Left lobe of liver (tissue), 2 donors: ENCODE measurements around the gene NR2C2. TPM values are rescaled to one million over a fixed set of nuclear protein-coding genes. Genes with fewer than 3 reads are reported as not detected.
"Not testable (repeated sequence)": the region's sequence is repeated elsewhere in the genome, so short reads cannot be mapped to it uniquely, and the experiment has no call there.

ENCODE experiments used
- ATAC-seq: fragments of 200-7000 bp; cut with Tn5 transposase; one replicate; pipeline ENCODE4 v1.9.1; 2020; ENCODE audit warnings: mild to moderate bottlenecking, moderate library complexity
- DNase-seq: peaks from one replicate; pipeline ENCODE4 v3.0.0-alpha.2; 2020; ENCODE audit warnings: low spot score
- total RNA-seq: library from RNA; stranded (reverse); gene quantifications from one replicate; pipeline ENCODE4 v1.2.1, GENCODE V29; 2021
- donor health status: DM: no; HTN: no; CAD: no; lungs with moderate emphysema.
- donor health status: DM: no; HTN: yes; CAD: no.

NR2C2 gene
- total RNA-seq, 1 donor from 2014 or later, result 14.2 TPM

DNA sequence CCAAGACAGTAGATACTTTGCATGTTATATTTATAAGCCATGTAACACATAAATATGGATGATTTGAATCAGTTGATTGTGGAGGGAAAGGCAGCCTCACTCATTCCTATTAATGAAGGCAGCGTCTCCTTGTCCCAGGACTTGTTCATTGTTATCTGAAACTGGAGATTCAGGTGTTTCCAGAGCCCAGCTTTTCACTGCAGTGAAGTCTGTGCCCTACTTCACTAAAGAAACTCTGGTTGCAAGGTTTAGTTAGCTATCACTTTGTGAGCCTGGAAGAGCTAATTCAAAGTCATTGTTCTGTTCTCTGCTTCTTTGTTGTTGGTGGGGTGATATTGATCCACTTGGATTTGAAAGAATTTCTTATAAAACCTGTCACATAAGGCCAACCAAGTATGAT is 9.8 kb downstream of the NR2C2 start:
- no peak for ATAC-seq

DNA sequence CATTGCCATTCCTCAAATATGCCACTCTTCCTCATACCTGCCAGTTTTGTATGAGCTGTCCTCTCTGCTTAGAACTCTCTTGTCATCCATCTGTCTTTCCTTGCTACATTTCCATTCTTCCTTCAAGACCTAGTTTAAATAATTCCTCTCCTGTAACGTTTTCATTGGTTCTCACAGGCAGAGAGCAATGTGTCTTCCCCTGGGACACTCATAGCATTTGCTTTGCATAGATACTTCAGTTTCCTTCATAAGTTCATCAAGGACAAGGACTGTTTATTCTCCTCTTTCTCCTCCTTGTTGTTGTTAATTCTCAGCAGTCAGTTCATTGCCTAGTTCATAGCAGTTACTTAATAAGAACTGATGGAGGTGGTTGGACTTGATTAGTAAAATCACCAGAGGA is 10.5 kb downstream of the NR2C2 start:
- DNase-seq (no peak), ATAC-seq (no peak)

More for the DNA sequence above, 9.8 kb downstream of the NR2C2 start:
- no peak for DNase-seq

- no peak for DNase-seq
- ATAC-seq, result no peak
Observed at GRCh38 chr3:14959359-14959943, 12.1 kb downstream of the NR2C2 start.

DNA sequence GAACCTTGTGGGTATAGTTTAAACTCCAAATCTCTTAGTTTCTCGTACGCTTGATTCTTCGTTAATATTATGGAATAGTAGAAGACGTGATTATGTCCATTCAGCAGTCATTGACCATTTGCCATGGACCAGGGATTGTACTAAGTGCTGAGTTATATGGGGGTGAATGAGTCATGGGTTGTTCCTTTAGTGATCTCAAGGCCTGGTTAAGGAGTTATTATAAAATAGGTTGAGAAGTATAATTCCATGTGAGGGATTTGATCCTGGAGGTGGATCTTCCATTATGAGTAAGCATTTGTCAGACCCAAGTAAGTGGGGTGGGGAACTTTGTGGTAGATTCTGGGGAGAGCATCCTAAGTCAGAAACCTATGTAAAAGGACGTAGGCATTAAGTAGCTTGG is 15.4 kb downstream of the NR2C2 start:
- DNase-seq, result no peak
- ATAC-seq, result no peak

- ATAC-seq, result no peak
- no peak for DNase-seq
Observed at GRCh38 chr3:14967285-14967684, 19.9 kb downstream of the NR2C2 start.

GRCh38 chr3:14969671-14970070 is 22.3 kb downstream of the NR2C2 start:
- DNase-seq (no peak), ATAC-seq (no peak)

DNA sequence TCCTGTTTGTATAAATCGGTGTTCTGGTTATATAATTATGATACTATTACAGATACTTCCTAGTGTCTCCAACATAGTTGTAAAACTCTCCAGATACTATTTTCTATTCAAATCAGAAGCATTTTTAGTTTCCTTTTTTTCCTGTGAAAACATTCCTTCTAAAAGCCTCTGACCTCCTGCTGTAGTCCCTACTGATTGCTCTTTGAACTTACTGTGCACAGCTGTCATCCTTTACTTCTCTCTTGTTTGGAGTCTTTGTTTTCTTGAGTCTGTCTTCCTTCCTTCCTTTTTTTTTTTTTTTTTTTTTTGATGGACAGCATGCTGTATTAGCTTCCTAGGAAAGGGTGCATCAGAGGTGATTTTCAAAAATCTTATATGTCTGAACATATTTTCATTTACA is 28.9 kb downstream of the NR2C2 start:
- ATAC-seq (no peak), DNase-seq (no peak)

GRCh38 chr3:14980689-14981088 is 33.3 kb downstream of the NR2C2 start:
- ATAC-seq (no peak), DNase-seq (no peak)

DNA sequence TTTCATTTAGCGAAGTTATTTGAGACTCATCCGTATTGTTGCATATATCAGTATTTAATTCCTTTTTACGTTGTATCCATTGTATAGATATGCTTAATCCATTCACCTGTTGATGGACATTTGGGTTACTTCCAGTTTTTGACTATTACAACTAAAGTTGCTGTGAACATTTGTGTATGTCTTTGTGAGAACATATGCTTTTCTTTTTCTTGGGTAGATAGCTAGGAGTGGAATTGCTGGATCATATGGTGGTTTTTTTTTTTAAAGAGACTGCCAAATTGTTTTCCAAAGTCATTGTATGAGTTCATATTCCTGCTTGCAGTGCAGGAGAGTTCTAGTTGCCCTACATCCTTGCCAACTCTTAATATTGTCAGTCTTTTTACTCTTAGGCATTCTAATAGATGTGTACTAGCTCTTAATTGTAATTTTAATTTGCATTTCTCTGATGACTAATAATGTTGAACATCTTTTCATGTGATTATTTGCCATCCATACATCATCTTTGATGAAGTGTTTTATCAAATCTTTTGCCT is 37.3 kb downstream of the NR2C2 start:
- no peak for DNase-seq
- no peak for ATAC-seq

GRCh38 chr3:14988988-14989394 is 41.6 kb downstream of the NR2C2 start:
- DNase-seq (no peak), ATAC-seq (no peak)

DNA sequence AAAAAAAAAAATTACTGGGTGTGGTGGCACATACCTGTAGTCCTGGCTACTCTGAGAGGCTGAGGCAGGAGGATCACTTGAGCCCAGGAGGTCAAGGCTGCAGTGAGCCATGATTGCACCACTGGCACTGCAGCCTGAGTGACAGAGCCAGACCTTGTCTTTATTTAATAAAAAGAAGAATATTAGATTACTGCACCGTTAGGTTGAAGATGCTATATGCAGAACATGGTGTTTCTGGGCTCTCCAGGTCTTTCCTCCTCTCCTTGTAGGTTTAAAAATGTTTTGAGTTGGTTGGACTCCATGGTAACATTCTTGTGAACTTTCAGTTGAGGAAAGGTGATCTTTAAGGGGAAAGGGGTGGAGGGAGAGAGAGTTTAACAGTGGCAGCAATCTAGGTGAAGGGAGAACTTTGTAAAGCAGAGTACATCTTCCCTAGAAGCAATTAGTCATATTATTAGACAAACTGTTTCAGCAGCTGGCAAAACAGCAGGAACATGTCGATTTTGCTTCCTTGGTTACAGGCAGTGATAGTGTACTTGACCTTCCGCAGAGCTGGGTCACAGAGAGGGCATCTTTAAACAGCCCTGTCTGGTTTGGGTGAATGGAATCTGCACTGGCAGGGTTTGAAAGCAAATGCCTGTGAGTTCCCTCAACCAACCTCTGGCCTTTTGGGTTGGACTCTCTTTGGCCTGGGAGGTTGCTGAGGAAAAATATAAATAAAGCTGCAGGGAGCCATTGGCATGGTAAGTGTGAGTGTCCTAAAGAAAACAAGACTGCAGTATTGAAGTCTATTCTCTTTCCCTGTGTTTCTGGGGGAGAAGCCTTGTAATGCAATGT is 42.8 kb downstream of the NR2C2 start:
- peak; percentile 81 for DNase-seq
- peak; percentile 98 for ATAC-seq

DNA sequence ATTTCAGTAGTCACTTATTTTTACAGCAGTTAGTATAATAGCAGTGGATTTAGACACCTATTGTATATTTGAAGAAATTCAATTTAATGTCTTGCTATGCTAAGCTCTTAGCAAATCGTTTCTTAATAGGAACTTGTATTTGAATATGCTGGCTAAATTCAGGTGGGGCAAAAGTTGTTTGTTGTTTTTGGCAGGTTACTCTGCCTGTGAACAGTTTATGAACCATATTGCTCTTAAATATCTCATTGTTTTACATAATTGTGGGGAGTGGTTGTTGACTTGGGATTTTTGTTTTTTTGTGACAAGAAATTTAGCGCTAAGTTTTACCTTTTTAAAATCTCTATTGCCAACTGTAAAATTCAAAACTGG is 43.4 kb downstream of the NR2C2 start:
- no peak for ATAC-seq
- no peak for DNase-seq

GRCh38 chr3:14991151-14991742 is 43.9 kb downstream of the NR2C2 start:
- DNase-seq, result no peak

DNA sequence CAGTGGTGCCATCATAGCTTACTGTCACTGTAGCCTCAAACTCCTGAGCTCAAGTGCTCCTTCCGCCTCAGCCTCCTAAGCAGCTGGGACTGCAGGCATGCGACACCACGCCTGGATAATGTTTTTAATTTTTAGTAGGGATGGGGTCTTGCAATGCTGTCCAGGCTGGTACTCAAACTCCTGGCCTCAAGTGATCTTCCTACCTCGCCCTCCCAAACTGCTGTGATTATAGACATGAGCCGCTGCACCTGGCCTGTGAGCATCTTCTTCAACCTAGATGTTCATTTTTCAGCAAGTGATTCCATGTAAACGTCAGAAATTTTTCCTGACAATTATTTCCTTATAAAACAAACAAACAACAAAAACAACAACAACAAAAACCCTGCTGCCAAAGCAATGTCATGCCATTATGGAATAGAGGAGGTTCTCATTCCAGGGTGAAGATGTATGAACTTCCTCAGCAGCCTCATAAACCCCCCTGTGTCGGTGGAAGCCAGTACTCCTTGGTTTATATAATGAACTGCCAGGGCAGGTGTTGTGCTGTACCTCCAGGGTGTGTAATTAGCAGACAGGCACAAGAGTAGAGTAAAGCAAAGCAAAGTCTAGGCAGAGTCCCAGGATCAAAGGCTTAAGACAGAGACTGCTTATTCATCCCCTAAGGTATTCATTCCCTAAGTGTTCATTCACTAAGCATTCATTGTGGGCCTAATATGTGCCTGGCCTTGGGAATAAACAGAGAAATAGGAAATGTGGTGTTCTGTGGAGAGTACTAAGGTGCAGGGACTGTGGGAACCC is 44.6 kb downstream of the NR2C2 start:
- DNase-seq (no peak), ATAC-seq (no peak)

More at GRCh38 chr3:14991151-14991742, 43.9 kb downstream of the NR2C2 start:
- no peak for ATAC-seq

- no peak for DNase-seq
- ATAC-seq, result no peak
Observed at GRCh38 chr3:14997941-14998340, 50.6 kb downstream of the NR2C2 start.

- not testable (repeated sequence) for ATAC-seq, DNase-seq
Observed at GRCh38 chr3:14999182-14999581, 51.8 kb downstream of the NR2C2 start.

DNA sequence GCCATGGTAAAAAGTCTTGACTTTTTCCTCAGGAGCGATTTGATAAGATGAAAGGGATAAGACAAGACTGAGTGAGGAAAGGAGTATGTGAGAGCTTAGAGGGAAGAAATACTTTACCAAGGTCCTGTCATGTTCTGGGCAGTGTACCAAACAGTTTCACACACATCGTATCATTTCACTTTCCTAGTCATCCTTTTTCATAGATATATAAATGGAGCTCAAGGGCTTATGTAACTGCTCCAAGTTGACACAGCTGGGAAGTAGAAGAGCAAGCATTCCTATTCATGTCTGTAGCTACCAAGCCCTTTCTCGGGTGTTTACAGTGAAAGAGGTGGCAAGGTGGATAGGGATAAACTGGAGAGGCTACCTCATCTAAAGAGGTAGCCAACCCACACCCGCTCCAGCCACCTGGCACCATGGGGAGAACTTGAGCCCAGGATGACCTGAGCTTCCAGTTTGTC is 60.3 kb downstream of the NR2C2 start:
- no peak for ATAC-seq

GRCh38 chr3:15009167-15009566 is 61.8 kb downstream of the NR2C2 start:
- DNase-seq, result no peak
- no peak for ATAC-seq

More for the DNA sequence above, 60.3 kb downstream of the NR2C2 start:
- no peak for DNase-seq

DNA sequence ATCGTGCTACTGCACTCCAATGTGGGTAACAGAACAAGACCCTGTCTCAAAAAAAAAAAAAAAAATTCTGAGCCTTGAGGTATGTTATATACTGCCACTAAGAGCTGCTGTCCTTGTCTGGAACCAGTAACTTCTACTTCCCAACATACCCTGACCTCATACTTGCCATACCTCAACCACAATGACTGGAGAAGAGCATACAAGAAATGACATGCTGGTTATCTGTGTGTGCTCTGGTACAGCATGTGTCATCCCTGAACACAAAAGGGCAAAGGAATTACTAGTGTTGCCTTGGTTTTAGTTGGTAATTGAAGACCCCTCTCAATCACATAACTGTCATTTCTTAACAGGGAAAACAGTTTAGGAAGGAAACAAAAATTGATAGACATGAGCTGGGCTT is 63.3 kb downstream of the NR2C2 start:
- no peak for DNase-seq

DNA sequence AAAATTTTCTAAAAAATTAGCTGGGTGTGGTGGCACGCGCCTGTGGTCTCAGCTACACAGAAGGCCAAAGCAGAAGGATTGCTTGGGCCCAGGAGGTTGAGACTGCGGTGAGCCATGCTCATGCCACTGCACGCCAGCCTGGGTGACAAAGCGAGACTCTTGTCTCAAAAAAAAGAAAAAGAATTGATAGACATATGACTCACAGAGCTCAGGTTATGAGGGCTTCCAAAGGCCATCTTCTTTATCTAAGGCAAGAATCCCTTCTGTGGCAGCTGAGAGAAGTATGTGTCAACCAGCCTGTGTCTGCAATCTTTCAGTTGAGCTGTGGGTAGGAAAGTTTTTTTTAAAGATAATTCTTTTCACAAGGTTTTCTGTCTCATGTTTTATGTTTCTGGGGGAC is 63.8 kb downstream of the NR2C2 start:
- ATAC-seq (no peak), DNase-seq (no peak)

More for the DNA sequence above, 63.3 kb downstream of the NR2C2 start:
- ATAC-seq, result no peak
